NCI-H1694 (cell line): ENCODE data around the gene GALNT17.

ENCODE experiments used
- DNase-seq: peaks from one replicate; lab custom pipeline; 2025; lab: John Stamatoyannopoulos, UW

Gene GALNT17

DNA sequence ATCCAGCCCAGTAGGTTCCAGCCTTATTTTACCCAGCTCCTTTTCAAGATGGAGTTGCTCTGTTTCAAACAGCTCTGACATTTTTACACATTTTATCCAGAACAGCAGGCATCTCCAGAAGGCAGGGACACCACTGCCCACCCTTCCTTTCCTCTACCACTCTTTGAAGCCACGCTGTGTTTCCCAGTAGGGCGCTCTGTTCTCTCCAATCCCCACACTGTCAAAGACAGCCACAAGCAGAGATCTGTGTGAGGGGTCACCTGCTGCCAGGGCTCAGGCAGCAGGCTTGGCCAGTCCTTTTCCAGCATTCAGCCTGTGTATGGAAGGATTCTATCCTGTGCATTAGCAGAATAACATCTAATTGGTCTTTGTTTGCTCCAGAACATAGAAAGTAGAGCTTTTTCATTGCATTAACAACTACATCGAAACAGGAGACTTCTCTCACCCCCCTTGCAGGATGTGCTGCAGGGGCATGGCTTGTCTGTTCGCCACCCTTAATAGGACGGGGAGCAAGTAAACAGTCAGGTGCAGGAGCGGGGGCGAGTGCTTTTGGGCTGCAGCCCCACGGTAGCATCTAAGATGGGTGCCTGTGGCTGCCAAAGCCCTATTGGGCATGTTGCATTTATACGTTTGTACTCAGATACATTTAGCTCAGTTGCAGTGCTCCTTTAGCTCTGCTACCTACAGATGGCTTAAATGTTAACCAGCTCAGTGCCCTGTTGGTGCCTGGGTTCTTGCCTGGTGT is 326.1 kb downstream of the GALNT17 start:
- DNase-seq: no peak

DNA sequence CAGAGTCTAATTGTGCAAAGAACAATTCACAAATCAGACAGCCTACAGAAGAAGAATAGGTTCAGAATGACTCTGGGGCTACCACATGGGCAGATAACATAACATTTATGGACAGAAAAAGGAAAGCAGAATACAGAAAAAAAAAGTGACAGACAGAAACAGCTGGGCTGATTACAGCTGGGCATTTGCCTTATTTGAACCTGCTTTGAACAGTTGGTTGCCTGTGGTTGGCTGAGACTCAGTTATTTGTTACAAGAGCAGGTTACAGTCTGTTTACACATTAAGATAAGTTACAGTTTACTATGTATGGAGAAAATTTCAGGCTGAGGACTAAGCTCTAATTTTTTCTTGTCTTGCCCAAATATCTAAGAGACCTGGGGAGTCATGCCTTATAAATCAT is 327.2 kb downstream of the GALNT17 start:
- DNase-seq: no peak

DNA sequence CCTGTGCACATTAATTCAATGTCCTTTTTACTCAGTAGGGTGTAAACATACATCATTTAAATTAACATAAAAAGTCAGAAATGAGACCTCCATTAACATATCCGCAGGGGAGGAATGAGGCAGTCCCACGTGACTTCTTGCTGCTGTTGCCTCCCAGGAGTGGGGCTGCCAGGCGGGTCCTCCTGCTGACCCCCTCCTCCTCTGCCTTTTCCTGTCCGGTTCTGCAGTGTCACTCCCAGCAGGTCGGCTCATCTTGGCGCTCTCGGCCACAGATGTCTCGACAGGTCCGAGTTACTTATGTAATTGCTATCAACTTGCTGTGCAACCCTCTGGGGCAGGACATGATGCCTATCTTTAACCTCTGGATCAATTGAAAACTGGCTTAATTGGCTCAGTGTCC is 329.6 kb downstream of the GALNT17 start:
- DNase-seq: no peak

DNA sequence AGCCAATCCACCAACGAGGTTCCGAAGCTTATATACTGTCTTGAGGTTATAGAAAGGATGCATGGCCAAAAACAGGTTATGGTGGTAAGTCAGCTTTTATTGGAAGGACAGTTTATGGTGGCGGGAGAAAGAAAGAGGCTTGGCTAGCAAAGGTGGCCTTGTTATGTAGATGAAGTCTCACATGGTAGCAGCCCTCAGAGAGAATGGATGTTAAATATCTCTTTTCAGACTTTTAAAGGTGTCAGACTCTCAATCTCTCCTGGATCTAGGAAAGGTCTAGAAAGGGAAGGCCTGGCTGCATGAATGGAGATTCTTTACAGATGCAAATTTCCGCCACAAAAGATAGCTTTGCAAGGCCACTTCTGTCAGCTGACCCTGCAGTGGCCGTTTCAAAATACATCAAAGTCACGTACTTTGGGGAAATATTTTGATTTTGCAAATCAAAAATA is 333.8 kb downstream of the GALNT17 start:
- no peak for DNase-seq

DNA sequence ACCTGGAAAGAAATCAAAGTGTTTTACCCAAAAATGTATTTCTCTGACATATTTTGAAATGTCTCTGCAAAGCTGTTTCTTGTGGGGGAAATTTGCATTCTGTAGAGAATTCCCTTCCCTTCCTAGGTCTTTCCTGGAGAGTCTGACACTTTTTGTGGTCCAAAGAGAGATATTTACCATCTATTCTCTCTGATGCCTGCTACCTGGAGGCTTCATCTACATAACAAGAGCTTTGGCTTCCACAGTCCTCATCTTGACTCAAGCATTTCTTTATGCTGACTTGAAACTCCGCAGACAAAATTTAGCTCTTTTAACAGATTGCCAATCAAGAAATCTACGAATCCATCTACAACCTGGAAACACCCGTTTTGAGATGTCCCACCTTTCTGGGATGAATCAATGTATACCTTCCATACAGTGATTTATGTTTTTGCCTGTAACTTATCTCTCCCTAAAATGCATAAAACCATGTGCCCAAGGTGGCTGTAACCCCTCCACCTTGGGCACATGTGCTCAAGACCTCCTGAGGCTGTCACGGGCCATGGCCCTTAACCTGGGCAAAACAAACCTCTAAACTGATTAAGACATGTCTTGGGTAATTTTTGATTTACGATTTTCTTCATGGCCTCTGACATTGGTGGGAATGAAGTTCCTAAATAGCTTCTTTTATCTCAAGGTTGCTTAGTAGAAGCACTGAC is 334.7 kb downstream of the GALNT17 start:
- DNase-seq: no peak

DNA sequence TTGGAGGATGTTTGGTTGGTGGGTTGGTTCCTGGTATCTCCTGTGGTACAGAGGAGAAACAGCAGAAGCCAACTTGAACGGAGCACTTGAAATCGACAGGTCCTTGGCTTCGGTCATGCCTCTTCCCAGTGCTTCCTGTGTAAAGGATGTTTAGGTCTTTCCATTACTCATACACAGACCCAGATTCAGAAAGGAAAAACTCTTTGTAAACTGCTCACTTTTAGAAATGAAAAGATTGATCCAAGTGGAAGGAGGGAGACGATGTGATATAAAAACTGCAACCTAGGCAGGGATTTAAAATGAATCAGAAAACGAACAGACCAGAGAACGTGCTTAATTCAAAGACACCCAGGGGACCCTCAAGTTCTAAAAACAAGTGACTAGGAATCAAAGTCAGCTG is 338.4 kb downstream of the GALNT17 start:
- DNase-seq: no peak

DNA sequence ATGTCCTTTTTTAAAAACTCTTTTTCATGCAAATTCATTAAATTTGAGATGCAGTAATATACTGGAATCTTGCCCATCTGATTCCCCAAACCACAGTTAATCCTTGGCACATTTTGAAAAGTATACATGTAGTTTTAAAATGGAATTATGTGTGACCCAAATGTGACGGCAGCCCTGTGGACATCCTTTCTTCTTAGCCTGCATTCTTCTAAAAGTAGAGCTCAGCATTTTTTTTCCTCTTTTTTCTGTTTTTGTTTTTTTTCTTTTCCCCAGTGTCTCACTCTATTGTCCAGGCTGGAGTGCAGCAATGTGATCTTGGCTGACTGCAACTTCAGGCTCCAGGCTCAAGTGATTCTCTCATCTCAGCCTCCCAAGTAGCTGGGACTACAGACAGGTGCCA is 338.9 kb downstream of the GALNT17 start:
- DNase-seq: no peak

DNA sequence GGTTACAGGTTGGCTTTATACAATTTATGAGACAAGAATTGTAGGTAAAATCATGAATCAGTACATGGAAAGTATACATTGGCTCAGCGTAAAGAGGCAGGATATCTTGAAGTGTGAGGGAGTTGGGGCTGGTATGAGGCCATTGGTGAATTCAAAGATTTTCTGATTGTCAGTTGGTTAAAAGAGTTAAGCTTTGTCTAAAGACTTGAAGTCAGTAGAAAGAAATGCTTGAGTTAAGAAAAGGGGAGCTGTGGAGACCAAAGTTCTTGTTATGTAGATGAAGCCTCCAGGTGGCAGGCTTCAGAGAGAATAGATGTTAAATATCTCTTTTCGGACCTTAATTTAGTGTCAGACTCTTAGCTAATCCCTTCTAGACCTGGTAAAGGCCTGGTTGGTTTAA is 341.0 kb downstream of the GALNT17 start:
- no peak for DNase-seq

DNA sequence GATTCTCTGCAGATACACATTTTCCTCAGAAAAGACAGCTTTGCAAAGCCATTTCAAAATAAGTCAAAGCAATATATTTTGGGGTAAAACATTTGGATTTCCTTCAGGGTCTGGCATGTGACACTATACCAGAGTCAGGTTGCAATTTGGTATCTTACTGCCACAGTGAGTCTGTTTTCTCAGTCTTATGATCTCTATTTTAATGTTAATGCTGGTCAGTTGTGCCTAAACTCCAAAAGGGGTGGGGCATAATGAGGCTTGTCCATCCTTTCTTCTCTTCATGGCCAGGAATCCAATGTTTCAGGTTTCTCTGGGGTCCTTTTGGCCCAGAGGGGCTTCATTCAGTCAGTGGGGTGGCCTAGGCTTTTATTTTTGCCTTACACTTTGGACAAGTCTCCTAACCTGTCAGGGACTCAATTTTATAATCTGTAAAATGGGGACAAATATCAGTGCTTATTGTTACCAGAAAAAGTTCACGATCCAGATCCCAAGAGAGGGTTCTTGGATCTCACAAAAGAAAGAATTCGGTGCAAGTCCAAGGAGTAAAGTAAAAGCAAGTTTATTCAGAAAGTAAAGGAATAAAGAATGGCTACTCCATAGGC is 341.5 kb downstream of the GALNT17 start:
- no peak for DNase-seq

DNA sequence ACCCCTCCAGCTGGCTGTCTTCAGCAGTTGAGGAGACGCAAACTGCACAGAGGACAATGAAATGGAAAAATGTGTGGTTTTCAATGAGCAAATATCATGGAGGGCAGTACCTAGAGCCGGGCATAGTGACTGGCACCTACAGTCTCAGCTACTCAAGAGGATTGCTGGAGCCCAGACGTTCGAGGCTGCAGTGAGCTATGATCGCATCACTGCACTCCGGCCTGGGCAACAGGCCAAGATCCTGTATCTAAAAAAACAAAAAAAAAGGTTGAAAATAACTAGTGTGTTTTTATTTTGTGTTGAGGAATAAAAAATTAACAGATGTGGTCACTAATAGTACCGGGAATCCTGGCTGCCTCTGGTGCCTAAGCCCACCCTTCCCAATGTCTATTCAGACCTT is 345.5 kb downstream of the GALNT17 start:
- no peak for DNase-seq

DNA sequence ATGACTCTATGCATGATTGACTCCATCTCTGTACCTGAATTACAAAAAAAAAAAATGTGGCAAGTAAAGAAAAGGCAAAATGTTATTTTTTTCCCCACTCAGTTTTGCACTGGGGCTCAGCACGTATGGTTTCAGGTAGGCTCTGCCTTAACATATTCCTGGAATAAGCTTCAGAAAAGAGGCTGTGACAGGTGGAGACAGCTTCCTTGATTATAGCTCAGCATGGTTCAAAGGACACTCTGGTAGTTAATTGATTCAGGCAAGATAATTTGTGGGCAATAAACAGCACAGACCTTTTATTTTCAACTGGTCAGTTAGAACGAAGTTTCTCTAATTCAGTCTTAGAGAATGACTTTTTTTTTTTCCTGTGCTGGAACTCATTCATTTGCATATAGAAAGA is 347.3 kb downstream of the GALNT17 start:
- no peak for DNase-seq

DNA sequence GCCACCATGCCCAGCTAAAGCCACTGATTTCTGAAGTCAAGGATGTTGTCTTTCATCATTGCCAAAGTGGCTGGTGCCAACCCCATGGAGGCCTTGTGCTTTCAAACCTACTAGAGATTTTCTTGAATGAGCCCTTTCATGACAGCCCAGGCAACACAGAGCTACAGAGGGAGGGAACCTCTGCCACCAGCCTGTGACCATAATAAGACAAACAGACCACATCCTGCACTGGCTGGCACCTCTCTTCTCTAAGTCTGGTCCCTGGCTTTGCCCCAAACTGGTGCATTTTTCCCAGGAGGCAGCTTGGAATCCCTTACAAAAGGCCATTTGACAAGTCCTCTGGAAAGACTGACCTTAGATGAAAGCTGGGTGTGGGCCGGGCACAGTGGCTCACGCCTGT is 348.8 kb downstream of the GALNT17 start:
- no peak for DNase-seq

DNA sequence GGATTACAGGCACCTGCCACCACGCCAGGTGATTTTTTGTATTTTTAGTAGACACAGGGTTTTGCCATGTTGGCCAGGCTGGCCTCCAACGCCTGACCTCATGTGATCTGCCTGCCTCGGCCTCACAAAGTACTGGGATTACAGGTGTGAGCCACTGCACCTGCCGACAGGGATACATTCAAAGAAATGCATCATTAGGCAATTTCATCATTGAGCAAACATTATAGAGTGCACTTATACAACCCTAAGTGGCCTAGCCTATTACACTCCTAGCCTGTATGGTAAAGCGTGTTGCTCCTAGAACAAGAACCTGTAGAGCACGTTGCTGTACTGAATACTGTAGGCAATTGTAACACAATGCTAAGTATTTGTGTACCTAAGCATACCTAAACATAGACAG is 350.3 kb downstream of the GALNT17 start:
- DNase-seq: no peak

DNA sequence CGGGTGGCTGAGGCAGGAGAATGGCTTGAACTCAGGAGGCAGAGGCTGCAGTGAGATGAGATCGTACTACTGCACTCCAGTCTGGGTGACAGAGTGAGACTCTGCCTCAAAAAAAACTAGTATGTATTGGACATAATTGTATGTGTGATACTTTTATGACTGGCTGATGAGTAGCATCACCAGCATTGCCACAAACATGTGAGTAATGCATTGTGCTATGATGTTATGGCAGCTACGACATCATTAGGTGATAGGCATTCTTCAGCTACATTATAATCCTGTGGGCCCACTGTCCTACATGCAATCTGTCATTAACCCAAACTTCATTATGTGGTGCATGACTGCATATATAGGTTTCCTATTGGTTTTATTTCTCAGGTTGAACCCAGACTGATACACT is 352.4 kb downstream of the GALNT17 start:
- DNase-seq: no peak

DNA sequence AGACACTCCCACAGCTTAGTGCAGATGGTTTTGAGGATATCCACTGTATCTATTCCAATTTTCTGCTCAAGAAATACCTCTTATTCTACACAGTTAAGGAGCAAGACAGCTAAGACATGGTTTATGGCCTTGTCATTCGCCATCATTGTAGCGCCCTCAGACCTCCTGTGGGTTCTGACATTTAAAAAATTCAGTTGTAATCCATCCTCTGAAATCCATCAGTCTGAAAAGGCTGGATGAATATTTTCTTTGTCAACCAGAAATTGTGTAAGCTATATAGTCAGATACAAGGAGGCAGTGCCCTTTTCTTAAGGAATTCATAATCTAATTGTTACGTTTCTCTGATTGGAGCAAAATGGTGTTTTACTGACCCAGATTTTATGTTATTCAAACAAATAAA is 353.6 kb downstream of the GALNT17 start:
- no peak for DNase-seq

DNA sequence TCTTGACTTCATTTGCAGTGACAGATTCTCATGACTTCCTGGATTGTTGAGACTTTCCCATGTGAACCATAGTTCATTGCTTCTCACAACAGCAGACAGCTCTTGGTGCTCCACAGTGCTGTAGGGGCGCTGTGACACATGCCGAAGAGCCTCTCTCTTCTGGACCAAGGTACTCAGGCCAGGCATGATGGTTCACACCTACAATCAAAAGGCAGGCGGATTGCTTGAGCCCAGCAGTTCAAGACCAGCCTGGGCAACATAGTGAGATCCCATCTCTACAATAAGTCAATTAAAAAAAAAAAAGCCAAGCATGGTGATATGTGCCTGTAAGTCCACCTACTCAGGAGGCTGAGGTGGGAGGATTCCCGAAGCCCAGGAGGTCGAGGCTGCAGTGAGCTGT is 354.5 kb downstream of the GALNT17 start:
- no peak for DNase-seq

DNA sequence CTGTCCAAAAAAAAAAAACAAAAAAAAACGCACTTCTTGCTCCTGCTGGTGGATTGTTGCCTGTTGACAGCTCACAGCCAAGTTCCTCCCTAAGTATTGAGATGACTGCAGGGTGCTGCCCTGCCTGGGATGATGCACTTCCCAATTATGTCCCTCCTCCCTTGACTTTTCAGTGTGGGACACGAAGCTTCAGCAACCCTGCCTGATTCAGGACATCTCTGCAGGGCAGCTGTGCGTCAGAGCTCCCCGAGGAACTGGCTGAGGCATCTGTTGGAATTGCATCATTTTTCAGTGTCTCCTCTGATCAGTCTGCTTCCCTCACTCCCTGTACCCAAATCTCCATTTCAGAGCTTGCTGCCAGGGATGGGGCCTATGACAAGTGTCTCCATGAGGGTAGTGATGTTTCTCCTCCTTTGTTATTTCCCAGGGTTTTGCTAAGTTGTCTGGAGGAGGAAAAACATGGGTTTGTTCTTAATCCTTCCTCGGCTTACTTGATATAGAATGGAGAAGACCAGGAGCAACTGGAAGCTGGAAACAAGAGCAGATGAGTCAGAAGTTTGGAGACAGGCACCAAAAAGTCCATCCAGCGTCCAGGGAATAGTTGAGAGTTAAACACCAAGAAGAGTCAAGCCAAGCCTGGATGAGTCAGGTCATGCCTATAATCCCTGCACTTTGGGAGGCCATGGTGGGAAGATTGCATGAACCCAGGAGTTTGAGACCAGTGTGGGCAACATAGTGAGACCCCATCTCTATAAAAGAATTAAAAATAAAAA is 355.1 kb downstream of the GALNT17 start:
- DNase-seq: no peak

DNA sequence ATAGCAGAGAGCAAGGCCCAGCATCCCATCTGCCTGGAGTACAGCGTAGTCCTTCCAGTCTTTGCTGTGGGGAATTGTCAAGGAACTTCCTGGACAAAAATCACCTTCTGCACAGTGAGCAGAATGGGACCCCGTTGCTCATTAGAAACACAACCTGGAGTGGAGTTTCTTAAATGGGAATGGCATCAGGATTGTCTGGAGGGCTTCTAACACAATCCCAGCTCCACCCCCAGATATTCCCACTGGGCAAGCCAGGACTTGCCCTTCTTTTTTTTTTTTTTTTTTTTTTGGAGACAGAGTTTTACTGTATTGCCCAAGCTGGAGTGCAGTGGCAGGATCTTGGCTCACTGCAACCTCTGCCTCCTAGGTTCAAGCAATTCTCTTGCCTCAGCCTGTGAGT is 356.4 kb downstream of the GALNT17 start:
- no peak for DNase-seq

DNA sequence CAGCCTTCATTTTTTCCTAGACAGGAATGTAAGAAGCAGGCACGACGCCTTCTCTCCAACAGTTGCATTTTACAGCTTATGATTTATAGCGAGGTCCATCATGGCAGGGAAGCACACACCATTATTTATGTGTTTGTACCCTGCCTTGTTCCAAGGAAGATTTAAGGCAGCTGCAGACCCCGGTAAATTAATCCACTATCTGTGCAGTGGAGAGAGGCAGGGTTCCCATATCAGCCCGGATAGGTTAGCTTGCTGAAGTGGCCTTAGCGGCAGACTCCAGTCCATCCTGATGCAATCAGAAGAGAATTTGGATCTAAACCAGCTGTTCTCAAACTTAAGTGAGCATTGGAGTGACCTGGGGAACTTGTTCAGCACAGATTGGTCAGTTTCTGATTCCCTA is 359.4 kb downstream of the GALNT17 start:
- no peak for DNase-seq

DNA sequence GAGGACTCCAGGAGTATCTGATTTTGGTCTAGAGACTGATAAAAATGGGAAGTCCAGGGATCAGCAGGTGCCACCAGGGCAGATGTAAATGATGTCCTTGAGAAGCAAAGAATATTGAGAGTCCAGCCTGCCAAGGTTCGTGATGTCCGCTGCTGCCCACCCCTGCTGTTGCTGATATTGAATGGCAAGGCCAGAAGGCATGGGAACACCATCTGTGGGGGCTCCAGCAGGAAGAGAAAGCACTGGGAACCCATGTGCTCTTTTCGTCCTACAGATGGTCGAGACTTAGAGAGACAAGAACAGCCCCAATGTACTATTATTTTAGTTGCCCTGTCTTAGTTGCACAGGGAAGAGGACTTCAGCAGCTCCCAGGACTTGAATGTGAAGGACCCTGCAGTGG is 363.9 kb downstream of the GALNT17 start:
- no peak for DNase-seq

DNA sequence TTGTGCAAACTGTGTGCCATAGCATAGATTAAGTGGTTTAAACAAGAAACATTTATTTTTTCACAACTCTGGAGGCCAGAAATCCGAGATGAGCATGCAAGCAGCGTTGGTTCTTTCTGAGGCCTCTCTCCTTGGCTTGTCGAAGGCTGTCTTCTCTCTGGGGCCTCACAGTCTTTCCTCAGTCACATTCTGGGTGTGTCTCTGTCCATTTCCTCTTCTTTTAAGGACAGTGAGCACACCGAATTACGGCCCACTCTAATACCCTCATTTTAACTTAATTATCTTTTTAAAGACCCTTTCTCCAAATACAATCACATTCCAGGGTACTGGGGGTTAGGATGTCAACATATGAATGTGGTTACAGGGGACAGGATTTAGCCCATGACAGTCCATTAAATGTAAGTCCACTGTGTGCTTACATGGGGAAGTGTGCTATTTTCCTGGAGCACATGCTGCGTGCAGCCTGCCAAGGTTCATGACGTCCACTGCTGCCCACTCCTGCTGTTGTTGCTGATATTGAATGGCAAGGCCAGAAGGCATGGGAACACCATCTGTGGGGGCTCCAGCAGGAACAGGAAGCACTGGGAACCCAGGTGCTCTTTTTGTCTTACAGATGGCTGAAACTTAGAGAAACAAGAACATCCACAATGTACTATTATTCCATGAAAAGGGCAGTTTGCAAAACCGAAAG is 365.5 kb downstream of the GALNT17 start:
- no peak for DNase-seq

DNA sequence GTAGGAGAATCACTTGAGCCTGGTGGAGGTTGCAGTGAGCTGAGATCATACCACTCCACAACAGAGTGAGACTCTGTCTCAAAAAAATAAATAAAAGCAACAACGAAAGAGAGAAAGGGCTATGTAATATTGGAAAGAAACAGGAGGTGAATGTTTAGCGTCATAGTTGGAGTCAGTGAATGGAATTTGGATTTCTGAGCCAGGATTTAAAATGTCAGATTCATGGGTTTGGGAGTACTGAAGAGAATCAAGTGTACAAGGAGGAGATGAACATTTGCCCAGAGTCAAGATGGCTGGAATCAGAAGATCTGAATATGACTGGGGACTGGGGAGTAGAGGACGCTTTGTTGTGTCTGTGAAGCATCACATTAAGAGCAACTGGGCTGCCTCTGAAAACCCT is 366.4 kb downstream of the GALNT17 start:
- DNase-seq: no peak
